DND-41 (cell line): ENCODE results near the gene NLRP8.

Experiments
- ATAC-seq: fragments of 200-7000 bp; cut with Tn5 transposase; 3 replicates; pipeline ENCODE4 v1.9.1; 2021; ENCODE audit warnings: low read depth; ENCODE audit not compliant: insufficient read depth
- DNase-seq: peaks from one replicate; pipeline ENCODE4 v3.0.0-alpha.2; 2020
- H2AFZ ChIP-seq: 2 replicates; pipeline ENCODE4 v1.6.0; 2012; ENCODE audit warnings: low read depth, low read length
- H3K27ac ChIP-seq: 2 replicates; pipeline ENCODE4 v1.5.1; 2012; ENCODE audit warnings: low read length, inconsistent platforms
- H3K27me3 ChIP-seq: fragments of 200-600 bp; sonication (generic); 2 replicates; pipeline ENCODE4 v1.6.0; 2012; ENCODE audit warnings: low read length, mild to moderate bottlenecking, inconsistent platforms; ENCODE audit not compliant: insufficient read depth, poor library complexity
- H3K36me3 ChIP-seq: 2 replicates; pipeline ENCODE4 v1.5.1; 2012; ENCODE audit warnings: low read length, inconsistent platforms; ENCODE audit not compliant: insufficient read depth
- H3K4me1 ChIP-seq: 2 replicates; pipeline ENCODE4 v1.5.1; 2012; ENCODE audit warnings: mild to moderate bottlenecking, low read length; ENCODE audit not compliant: insufficient read depth
- H3K4me2 ChIP-seq: 2 replicates; pipeline ENCODE4 v1.6.0; 2012; ENCODE audit warnings: mild to moderate bottlenecking, moderate library complexity, low read length, inconsistent platforms; ENCODE audit not compliant: insufficient read depth
- H3K4me3 ChIP-seq, 2 experiments: fragments of 200-600 bp in 1 of 2; shearing (Covaris generic) in 1 of 2; 2 replicates each; pipeline ENCODE4 v1.5.1; 2012 to 2016; ENCODE audit warnings: inconsistent platforms in 2 of 2, low read length in 2 of 2, mild to moderate bottlenecking in 2 of 2, low read depth in 1 of 2, moderate library complexity in 1 of 2
- H3K79me2 ChIP-seq: 2 replicates; pipeline ENCODE4 v1.6.0; 2012; ENCODE audit warnings: low read length, inconsistent platforms; ENCODE audit not compliant: insufficient read depth
- H3K9ac ChIP-seq: 2 replicates; pipeline ENCODE4 v1.6.0; 2012; ENCODE audit warnings: low read depth, mild to moderate bottlenecking, inconsistent platforms, low read length, moderate library complexity
- H3K9me3 ChIP-seq: 2 replicates; pipeline ENCODE4 v1.5.1; 2012; ENCODE audit warnings: low read length, moderate library complexity, mild to moderate bottlenecking, inconsistent platforms; ENCODE audit not compliant: insufficient read depth, severe bottlenecking
- H4K20me1 ChIP-seq: 2 replicates; pipeline ENCODE4 v1.6.0; 2012; ENCODE audit warnings: low read length; ENCODE audit not compliant: insufficient read depth
- CTCF ChIP-seq: IDR thresholded peaks from 2 replicates; pipeline ENCODE4 v1.5.1; 2012; ENCODE audit warnings: borderline replicate concordance, low read length, moderate library complexity, mild to moderate bottlenecking; ENCODE audit not compliant: poor library complexity, severe bottlenecking; ENCODE audit errors: extremely low read depth
- EZH2 ChIP-seq: IDR thresholded peaks from 3 replicates; pipeline ENCODE4 v1.6.1; 2012; ENCODE audit warnings: borderline replicate concordance, low read depth, mild to moderate bottlenecking, moderate library complexity, low read length, inconsistent platforms; ENCODE audit not compliant: severe bottlenecking

The NLRP8 gene

GRCh38 chr19:55962186-55962585, 14.6 kb downstream of the NLRP8 start:
- Histone ChIP-seq H3K9ac (no peak overlapping the region), H3K4me1 (no peaks in the 10 kb centered on the region), H3K9me3 (no peaks in the 10 kb centered on the region), H3K79me2 (no peaks in the 10 kb centered on the region), H3K4me2 (no peak overlapping the region), H3K4me3 (no peak overlapping the region), H3K36me3 (no peaks in the 10 kb centered on the region), H3K27ac (no peak overlapping the region), H2AFZ (no peak overlapping the region), H4K20me1 (no peaks in the 10 kb centered on the region), H3K27me3 (no peaks in the 10 kb centered on the region)
- ATAC-seq (no peak), DNase-seq (no peak)
- TF ChIP-seq EZH2 (no peak), CTCF (no peak)

- no peak overlapping the region for H3K4me3 ChIP-seq
Measured at GRCh38 chr19:55973982-55974381, 26.4 kb downstream of the NLRP8 start.

GRCh38 chr19:55980415-55980814, 32.8 kb downstream of the NLRP8 start:
- no peaks in the 10 kb centered on the region for H4K20me1 ChIP-seq
- H3K79me2 ChIP-seq = no peaks in the 10 kb centered on the region
- no peak overlapping the region for H3K27ac ChIP-seq
- no peaks in the 10 kb centered on the region for H3K9me3 ChIP-seq
- H2AFZ ChIP-seq = no peak overlapping the region
- no peak overlapping the region for H3K4me2 ChIP-seq
- ATAC-seq (no peak), DNase-seq (no peak)
- H3K9ac ChIP-seq = no peak overlapping the region
- no peak overlapping the region for H3K4me3 ChIP-seq
- TF ChIP-seq EZH2 (no peak), CTCF (no peak)
- no peaks in the 10 kb centered on the region for H3K36me3 ChIP-seq
- H3K27me3 ChIP-seq = no peaks in the 10 kb centered on the region
- H3K4me1 ChIP-seq = no peaks in the 10 kb centered on the region

More at GRCh38 chr19:55973982-55974381, 26.4 kb downstream of the NLRP8 start:
- TF ChIP-seq CTCF (no peak), EZH2 (no peak)
- Histone ChIP-seq H3K79me2 (no peaks in the 10 kb centered on the region), H3K4me1 (no peaks in the 10 kb centered on the region), H3K9me3 (no peaks in the 10 kb centered on the region), H3K4me2 (no peak overlapping the region), H2AFZ (no peak overlapping the region), H3K27me3 (no peaks in the 10 kb centered on the region), H3K36me3 (no peaks in the 10 kb centered on the region), H3K9ac (no peak overlapping the region), H3K27ac (no peak overlapping the region), H4K20me1 (no peaks in the 10 kb centered on the region)
- DNase-seq (no peak), ATAC-seq (no peak)

- TF ChIP-seq CTCF = no peak
- no peak for TF ChIP-seq EZH2
- H3K4me2 ChIP-seq = no peak overlapping the region
- no peaks in the 10 kb centered on the region for H3K27me3 ChIP-seq
- no peaks in the 10 kb centered on the region for H3K79me2 ChIP-seq
- ATAC-seq (no peak), DNase-seq (no peak)
- H2AFZ ChIP-seq = no peak overlapping the region
- no peaks in the 10 kb centered on the region for H3K9me3 ChIP-seq
- H4K20me1 ChIP-seq = no peaks in the 10 kb centered on the region
- no peak overlapping the region for H3K4me3 ChIP-seq
- no peaks in the 10 kb centered on the region for H3K4me1 ChIP-seq
- H3K27ac ChIP-seq = no peak overlapping the region
- no peaks in the 10 kb centered on the region for H3K36me3 ChIP-seq
- H3K9ac ChIP-seq = no peak overlapping the region
Measured at GRCh38 chr19:55985254-55985653, 37.6 kb downstream of the NLRP8 start.
